ENCODE measurements around the gene CARMIL3.

DNA sequence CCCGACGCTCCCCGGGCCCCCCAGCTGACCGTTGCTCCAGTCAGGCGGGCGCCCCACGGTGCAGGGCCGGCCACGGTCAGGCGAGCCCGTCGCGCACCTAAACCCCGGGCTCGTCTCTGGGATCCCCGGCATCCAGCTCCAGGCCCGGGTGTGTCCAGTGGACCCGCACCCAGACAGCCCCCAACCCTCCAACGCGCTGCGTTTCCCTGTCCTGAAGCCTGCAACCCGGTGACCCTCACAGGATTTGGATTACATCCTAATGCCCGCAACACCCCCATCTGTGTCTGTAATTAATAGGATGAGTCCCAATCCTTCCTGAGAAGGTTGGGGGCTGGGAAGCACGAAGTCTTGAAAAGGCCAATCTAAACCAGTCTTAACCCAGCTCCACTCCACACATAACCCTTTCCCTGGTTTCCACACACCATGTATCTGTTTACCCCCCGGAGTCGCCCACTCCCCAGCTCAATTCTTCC, 30.0 kb downstream of the CARMIL3 start:
- TF ChIP-seq, protein P1, sequence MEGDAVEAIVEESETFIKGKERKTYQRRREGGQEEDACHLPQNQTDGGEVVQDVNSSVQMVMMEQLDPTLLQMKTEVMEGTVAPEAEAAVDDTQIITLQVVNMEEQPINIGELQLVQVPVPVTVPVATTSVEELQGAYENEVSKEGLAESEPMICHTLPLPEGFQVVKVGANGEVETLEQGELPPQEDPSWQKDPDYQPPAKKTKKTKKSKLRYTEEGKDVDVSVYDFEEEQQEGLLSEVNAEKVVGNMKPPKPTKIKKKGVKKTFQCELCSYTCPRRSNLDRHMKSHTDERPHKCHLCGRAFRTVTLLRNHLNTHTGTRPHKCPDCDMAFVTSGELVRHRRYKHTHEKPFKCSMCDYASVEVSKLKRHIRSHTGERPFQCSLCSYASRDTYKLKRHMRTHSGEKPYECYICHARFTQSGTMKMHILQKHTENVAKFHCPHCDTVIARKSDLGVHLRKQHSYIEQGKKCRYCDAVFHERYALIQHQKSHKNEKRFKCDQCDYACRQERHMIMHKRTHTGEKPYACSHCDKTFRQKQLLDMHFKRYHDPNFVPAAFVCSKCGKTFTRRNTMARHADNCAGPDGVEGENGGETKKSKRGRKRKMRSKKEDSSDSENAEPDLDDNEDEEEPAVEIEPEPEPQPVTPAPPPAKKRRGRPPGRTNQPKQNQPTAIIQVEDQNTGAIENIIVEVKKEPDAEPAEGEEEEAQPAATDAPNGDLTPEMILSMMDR (IDR thresholded peaks at IDR 0.05), result no peak
- TF ChIP-seq POLR2A (IDR thresholded peaks at IDR 0.05) (no peak), POLR2AphosphoS5 (IDR thresholded peaks at IDR 0.05) (no peak)

Measured in prostate gland (tissue), 2 donors.